ENCODE results near the gene DISC1. TPM values are rescaled to one million over a fixed set of nuclear protein-coding genes. Genes with fewer than 3 reads are reported as not detected.

DISC1 gene
- total and polyA plus RNA-seq, 11 donors: 0.76 to 12.8 (median 4.3) TPM

- intact Hi-C loops (cut with DNase I): loop anchor here in 7 of 10 donors (5.0 to 10.0 kb wide), 4 partner anchors 180 to 357 kb away; partner anchors contain the start of genes GNPAT (in 3 of the 7) and EGLN1 (in 2 of the 7)
- TF ChIP-seq POLR2A (IDR thresholded peaks at IDR 0.05) (no peak), CTCF (IDR thresholded peaks at IDR 0.05) (no peak)
- Histone ChIP-seq H3K4me3 (no peak overlapping the region), H3K36me3 (no peaks in the 10 kb centered on the region), H3K4me1 (peaks cover 0 to 41% (median 23%) of the 10 kb centered on the region in 12 donors), H3K27ac (peak overlapping the region in 11 of 12 donors; percentile 3 to 69 (median 62)), H3K27me3 (no peaks in the 10 kb centered on the region), H3K9me3 (no peaks in the 10 kb centered on the region)
- whole genome bisulfite sequencing, 4 donors: 37 to 51% (median 47%) methylated on average over 5 of the region's 5 CpGs
- ATAC-seq (peak; percentile 43 to 81 (median 66)), DNase-seq (peak in 2 of 5 donors; percentile 35 to 38)
These were observed 24.5 kb upstream of the DISC1 start for GRCh38 chr1:231601824-231602672.

GRCh38 chr1:231602673-231602984 is 24.0 kb upstream of the DISC1 start:
- intact Hi-C loops (cut with DNase I): loop anchor here in 7 of 10 donors (5.0 to 10.0 kb wide), 4 partner anchors 180 to 358 kb away; partner anchors contain the start of genes GNPAT (in 3 of the 7) and EGLN1 (in 2 of the 7)
- ATAC-seq (no peak), DNase-seq (no peak)
- H3K4me3 ChIP-seq: no peak overlapping the region
- H3K36me3 ChIP-seq: no peaks in the 10 kb centered on the region
- 79 to 91% (median 89%) methylated on average over 4 of the region's 4 CpGs for WGBS, 4 donors
- H3K9me3 ChIP-seq: no peaks in the 10 kb centered on the region
- no peak for TF ChIP-seq CTCF (IDR thresholded peaks at IDR 0.05)
- TF ChIP-seq POLR2A (IDR thresholded peaks at IDR 0.05): no peak
- H3K27ac ChIP-seq: peak overlapping the region in 6 of 12 donors; percentile 27 to 69 (median 62)
- H3K27me3 ChIP-seq: no peaks in the 10 kb centered on the region
- peaks cover 0 to 42% (median 23%) of the 10 kb centered on the region in 12 donors for H3K4me1 ChIP-seq

GRCh38 chr1:231603598-231604275 is 22.9 kb upstream of the DISC1 start:
- no peak for DNase-seq

More at GRCh38 chr1:231603598-231604275, 22.9 kb upstream of the DISC1 start:
- peak in 3 of 4 donors; percentile 46 to 67 (median 56) for ATAC-seq
- peaks cover 0 to 3% (median 0%) of the 10 kb centered on the region in 12 donors for H3K9me3 ChIP-seq
- no peaks in the 10 kb centered on the region for H3K27me3 ChIP-seq
- intact Hi-C loops (cut with DNase I): loop anchor here in 7 of 10 donors (5.0 to 10.0 kb wide), 4 partner anchors 181 to 359 kb away; partner anchors contain the start of genes GNPAT (in 3 of the 7) and EGLN1 (in 2 of the 7)
- H3K4me1 ChIP-seq: peaks cover 0 to 44% (median 23%) of the 10 kb centered on the region in 12 donors
- TF ChIP-seq CTCF (IDR thresholded peaks at IDR 0.05) (peak; percentile 66 to 88 (median 78)), POLR2A (IDR thresholded peaks at IDR 0.05) (no peak)
- H3K27ac ChIP-seq: peak overlapping the region in 7 of 12 donors; percentile 30 to 67 (median 40)
- H3K4me3 ChIP-seq: peak overlapping the region in 10 of 12 donors; percentile 37 to 61 (median 52)
- H3K36me3 ChIP-seq: no peaks in the 10 kb centered on the region
- WGBS, 4 donors: 28 to 36% (median 30%) methylated on average over 8 of the region's 8 CpGs
